ENCODE measurements around the gene GFI1.

The GFI1 gene

GRCh38 chr1:92487078-92487605, 417 bp upstream of the GFI1 start:
- DNase-seq = no peak

- DNase-seq = no peak
These were observed 1.1 kb downstream of the GFI1 start for GRCh38 chr1:92485381-92486250.

GRCh38 chr1:92484472-92485380, 2.0 kb downstream of the GFI1 start:
- DNase-seq = no peak

GRCh38 chr1:92483610-92484471, 2.9 kb downstream of the GFI1 start:
- DNase-seq = no peak

- no peak for DNase-seq
These were observed 3.8 kb downstream of the GFI1 start for GRCh38 chr1:92482665-92483609.

GRCh38 chr1:92481971-92482664, 4.6 kb downstream of the GFI1 start:
- DNase-seq = no peak

- DNase-seq = no peak
These were observed 5.2 kb downstream of the GFI1 start for GRCh38 chr1:92481599-92481925.

- DNase-seq = no peak
These were observed 5.7 kb downstream of the GFI1 start for GRCh38 chr1:92480813-92481598.

GRCh38 chr1:92480200-92480812, 6.4 kb downstream of the GFI1 start:
- DNase-seq = no peak

GRCh38 chr1:92479587-92479986, 7.1 kb downstream of the GFI1 start:
- DNase-seq = no peak

- no peak for DNase-seq
These were observed 8.3 kb downstream of the GFI1 start for GRCh38 chr1:92478393-92478792.

- DNase-seq = no peak
These were observed 10.6 kb downstream of the GFI1 start for GRCh38 chr1:92476071-92476631.

- no peak for DNase-seq
These were observed 11.7 kb downstream of the GFI1 start for GRCh38 chr1:92475029-92475428.

- no peak for DNase-seq
These were observed 12.8 kb downstream of the GFI1 start for GRCh38 chr1:92473781-92474495.

GRCh38 chr1:92470216-92470615, 16.5 kb downstream of the GFI1 start:
- DNase-seq = no peak

- DNase-seq = no peak
These were observed 19.9 kb downstream of the GFI1 start for GRCh38 chr1:92466683-92467352.

GRCh38 chr1:92465256-92465647, 21.5 kb downstream of the GFI1 start:
- DNase-seq = no peak

Data from hippocampal formation (tissue), 2 donors.